Naive thymus-derived CD4-positive, alpha-beta T cell (primary cell): Measurements from ENCODE around the gene MAGI2. TPM values are rescaled to one million over a fixed set of nuclear protein-coding genes. Genes with fewer than 3 reads are reported as not detected.

Experiments used
- ATAC-seq: fragments of 150-1000 bp; cut with Tn5 transposase; 2 replicates; pipeline ENCODE4 v1.10.0; 2021; ENCODE audit warnings: mild to moderate bottlenecking, moderate library complexity
- CTCF ChIA-PET: fragments of 350-600 bp; sonication (Branson Sonifier 250); formaldehyde crosslinking; loops from one replicate; lab custom pipeline; 2021; ENCODE audit warnings: antibody characterized with exemption; lab: Charles Lee
- POLR2A ChIA-PET: fragments of 350-600 bp; sonication (Branson Sonifier 250); formaldehyde crosslinking; loops from one replicate; lab custom pipeline; 2021; ENCODE audit warnings: antibody characterized with exemption, inconsistent platforms; lab: Charles Lee
- DNase-seq, 9 donors: peaks; one replicate each; pipeline versions ENCODE4 v3.0.0 to v3.0.0-alpha.2; 2020 to 2022; ENCODE audit warnings: mixed read lengths in 1 of 9
- H3K27ac ChIP-seq: one replicate; pipeline ENCODE4 v1.7.0; 2013; ENCODE audit warnings: mild to moderate bottlenecking, low read depth, low read length, moderate library complexity
- H3K27me3 ChIP-seq, 2 donors: one replicate each; pipeline ENCODE4 v1.7.0; 2013; ENCODE audit warnings: low read length in 2 of 2, mild to moderate bottlenecking in 2 of 2, moderate library complexity in 2 of 2; ENCODE audit not compliant: control insufficient read depth in 2 of 2, insufficient read depth in 2 of 2
- H3K36me3 ChIP-seq, 3 experiments: 1 replicate in 2 of 3; 2 replicates in 1 of 3; pipeline ENCODE4 v1.7.0; 2013; ENCODE audit warnings: low read length in 3 of 3, mild to moderate bottlenecking in 3 of 3, moderate library complexity in 1 of 3; ENCODE audit not compliant: insufficient read depth in 3 of 3, control insufficient read depth in 2 of 3
- H3K4me1 ChIP-seq, 2 donors: one replicate each; pipeline ENCODE4 v1.7.0; 2013; ENCODE audit warnings: low read length in 2 of 2, mild to moderate bottlenecking in 2 of 2, moderate library complexity in 1 of 2; ENCODE audit not compliant: control insufficient read depth in 2 of 2, insufficient read depth in 2 of 2
- H3K4me3 ChIP-seq: 2 replicates; pipeline ENCODE4 v1.7.0; 2013; ENCODE audit warnings: mild to moderate bottlenecking, low read length
- H3K9me3 ChIP-seq, 3 experiments: 1 replicate in 2 of 3; 2 replicates in 1 of 3; pipeline ENCODE4 v1.7.0; 2013; ENCODE audit warnings: low read length in 3 of 3; ENCODE audit not compliant: control insufficient read depth in 2 of 3
- H3K27ac Mint-ChIP-seq, 9 donors: one replicate each; pipeline ENCODE4 v1.8.0; 2020 to 2022; ENCODE audit warnings: mixed read lengths in 9 of 9, mild to moderate bottlenecking in 8 of 9, moderate library complexity in 5 of 9, inconsistent platforms in 2 of 9
- H3K27me3 Mint-ChIP-seq, 5 donors: one replicate each; pipeline ENCODE4 v1.8.0; 2021 to 2022; ENCODE audit warnings: mixed read lengths in 5 of 5, mild to moderate bottlenecking in 1 of 5
- H3K36me3 Mint-ChIP-seq, 5 donors: one replicate each; pipeline ENCODE4 v1.8.0; 2020 to 2022; ENCODE audit warnings: mixed read lengths in 5 of 5, mild to moderate bottlenecking in 3 of 5, inconsistent platforms in 1 of 5
- H3K4me1 Mint-ChIP-seq, 7 donors: one replicate each; pipeline ENCODE4 v1.8.0; 2020 to 2022; ENCODE audit warnings: mixed read lengths in 7 of 7, mild to moderate bottlenecking in 3 of 7, inconsistent platforms in 1 of 7
- H3K4me3 Mint-ChIP-seq, 10 donors: one replicate each; pipeline ENCODE4 v1.8.0; 2020 to 2022; ENCODE audit warnings: mild to moderate bottlenecking in 10 of 10, mixed read lengths in 10 of 10, moderate library complexity in 6 of 10, inconsistent platforms in 2 of 10
- H3K9me3 Mint-ChIP-seq, 11 donors: one replicate each; pipeline ENCODE4 v1.8.0; 2020 to 2022; ENCODE audit warnings: mixed read lengths in 11 of 11, mild to moderate bottlenecking in 4 of 11, inconsistent platforms in 1 of 11, moderate library complexity in 1 of 11
- intact Hi-C, 2 donors: fragments of 100-400 bp; cut with micrococcal nuclease; formaldehyde crosslinking; loops; one replicate each; pipeline ENCODE4 v1.15.1; 2023
- polyA plus RNA-seq, 2 donors: library from polyadenylated mRNA; unstranded; fragments of 300-500 nt; fragmentation: Illumina TruSeq; gene quantifications; one replicate each; pipeline ENCODE4 v1.2.3, GENCODE V29; 2021
- total RNA-seq, 6 experiments: library from RNA in 5 of 6; stranded (reverse) in 5 of 6; gene quantifications; 1 replicate in 5 of 6; 2 replicates in 1 of 6; pipeline ENCODE4 v1.2.3 and lab custom pipeline; 2021 to 2026

MAGI2 gene
- total and polyA plus RNA-seq, 7 experiments from 2014 or later = 0.05 to 0.67 (median 0.15) TPM; not detected in 3

DNA sequence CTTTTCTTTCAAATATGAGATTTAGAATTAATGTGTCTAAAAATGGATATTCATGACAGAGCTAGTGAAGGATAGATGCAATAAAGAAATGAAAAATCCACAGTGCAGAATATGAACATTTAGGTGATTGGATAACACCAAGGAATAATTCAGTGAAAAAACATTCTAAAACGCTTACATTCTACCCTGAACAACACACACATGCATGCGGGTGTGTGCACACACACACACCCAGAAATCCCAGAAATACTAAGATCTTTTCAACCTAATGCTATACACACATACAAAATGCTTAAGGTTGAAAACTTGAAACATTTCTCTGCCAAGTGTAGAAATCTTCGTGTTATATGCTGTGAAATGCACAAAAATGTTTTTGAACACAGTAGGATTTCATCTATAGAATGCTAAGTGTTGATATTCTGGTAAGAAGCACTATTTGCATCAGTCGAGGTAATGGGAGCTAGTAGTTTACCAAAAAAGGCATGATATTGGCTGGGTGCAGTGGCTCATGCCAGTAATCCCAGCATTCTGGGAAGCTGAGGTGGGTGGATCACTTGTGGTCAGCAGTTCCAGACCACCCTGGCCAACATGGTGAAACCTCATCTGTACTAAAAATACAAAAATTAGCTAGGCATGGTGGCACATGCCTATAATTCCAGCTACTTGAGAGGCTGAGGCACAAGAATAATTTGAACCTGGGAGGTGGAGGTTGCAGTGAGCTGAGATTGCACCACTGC, 1054.3 kb downstream of the MAGI2 start:
- no peaks in the 10 kb centered on the region for H3K9me3 ChIP-seq
- intact Hi-C loops = no loop called here
- ChIA-PET CTCF (no interaction called here), POLR2A (no interaction called here)
- no peak overlapping the region for H3K4me3 ChIP-seq
- Mint-ChIP-seq H3K27ac (no peak overlapping the region), H3K27me3 (peaks cover 0 to 4% (median 0%) of the 10 kb centered on the region in 5 donors), H3K9me3 (peaks cover 0 to 6% (median 0%) of the 10 kb centered on the region in 11 donors), H3K4me3 (no peak overlapping the region), H3K36me3 (no peaks in the 10 kb centered on the region), H3K4me1 (no peaks in the 10 kb centered on the region)
- H3K36me3 ChIP-seq = no peaks in the 10 kb centered on the region
- H3K27ac ChIP-seq = no peak overlapping the region
- DNase-seq = no peak
- no peaks in the 10 kb centered on the region for H3K4me1 ChIP-seq
- no peak for ATAC-seq
- H3K27me3 ChIP-seq = no peaks in the 10 kb centered on the region

DNA sequence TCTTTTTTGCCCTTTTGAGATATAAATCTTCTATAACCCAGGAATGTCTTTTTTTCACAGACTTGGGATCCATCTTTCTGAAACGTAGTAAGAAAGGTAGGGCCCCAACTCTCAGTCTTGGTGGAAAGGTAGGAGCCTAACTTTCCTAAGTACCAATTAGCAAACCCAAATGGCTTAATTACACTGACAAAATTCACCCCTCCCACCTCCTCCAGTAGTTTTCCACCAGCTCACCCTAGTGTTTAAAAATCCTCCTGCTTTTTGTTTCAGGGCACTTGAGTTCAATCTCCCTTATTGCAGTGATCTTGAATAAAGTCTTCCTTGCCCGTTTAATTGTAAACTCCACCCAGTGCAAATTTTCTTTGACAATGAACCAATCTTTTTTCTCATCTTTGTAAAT, 1054.9 kb downstream of the MAGI2 start:
- Mint-ChIP-seq H3K4me1 (no peaks in the 10 kb centered on the region), H3K27me3 (peaks cover 0 to 4% (median 0%) of the 10 kb centered on the region in 5 donors), H3K36me3 (no peaks in the 10 kb centered on the region), H3K9me3 (peaks cover 0 to 5% (median 0%) of the 10 kb centered on the region in 11 donors), H3K4me3 (no peak overlapping the region), H3K27ac (no peak overlapping the region)
- no peak overlapping the region for H3K27ac ChIP-seq
- intact Hi-C loops = no loop called here
- no peak for ATAC-seq
- ChIA-PET POLR2A (no interaction called here), CTCF (no interaction called here)
- no peaks in the 10 kb centered on the region for H3K9me3 ChIP-seq
- no peaks in the 10 kb centered on the region for H3K4me1 ChIP-seq
- no peak for DNase-seq
- no peaks in the 10 kb centered on the region for H3K36me3 ChIP-seq
- H3K4me3 ChIP-seq = no peak overlapping the region
- no peaks in the 10 kb centered on the region for H3K27me3 ChIP-seq

- no peaks in the 10 kb centered on the region for H3K36me3 ChIP-seq
- no peaks in the 10 kb centered on the region for H3K27me3 ChIP-seq
- H3K27ac Mint-ChIP-seq = no peak overlapping the region
- H3K9me3 ChIP-seq = no peaks in the 10 kb centered on the region
- H3K27me3 Mint-ChIP-seq = peaks cover 0 to 4% (median 0%) of the 10 kb centered on the region in 5 donors
- no peaks in the 10 kb centered on the region for H3K4me1 ChIP-seq
- DNase-seq (no peak), ATAC-seq (no peak)
- H3K4me3 ChIP-seq = no peak overlapping the region
- intact Hi-C loops = no loop called here
- H3K36me3 Mint-ChIP-seq = no peaks in the 10 kb centered on the region
- no peak overlapping the region for H3K4me3 Mint-ChIP-seq
- POLR2A ChIA-PET = no interaction called here
- H3K9me3 Mint-ChIP-seq = peaks cover 0 to 5% (median 0%) of the 10 kb centered on the region in 11 donors
- CTCF ChIA-PET = no interaction called here
- no peak overlapping the region for H3K27ac ChIP-seq
- no peaks in the 10 kb centered on the region for H3K4me1 Mint-ChIP-seq
Measured at GRCh38 chr7:78398081-78398480, 1055.4 kb downstream of the MAGI2 start.

DNA sequence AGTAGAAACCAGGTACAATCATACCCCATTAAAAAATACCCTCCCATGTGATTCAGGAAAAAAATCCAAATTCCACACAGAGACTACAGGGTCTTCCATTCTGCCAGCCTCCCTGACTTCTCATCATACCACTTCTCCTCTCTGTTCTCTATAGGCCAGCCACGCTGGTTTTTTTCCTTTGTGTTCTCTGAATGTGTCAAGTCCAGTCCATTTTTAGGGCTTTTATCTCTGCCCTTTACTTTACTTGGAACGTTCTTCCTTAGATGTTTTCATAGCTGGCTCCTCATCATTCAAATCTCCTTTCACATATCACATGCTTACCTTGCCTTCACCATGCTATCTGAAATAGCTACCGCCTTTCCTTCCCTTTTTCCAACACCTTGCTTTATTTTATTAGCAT, 1057.3 kb downstream of the MAGI2 start:
- no peak for ATAC-seq
- H3K4me1 Mint-ChIP-seq = no peaks in the 10 kb centered on the region
- no peak overlapping the region for H3K27ac ChIP-seq
- intact Hi-C loops = no loop called here
- no peaks in the 10 kb centered on the region for H3K36me3 ChIP-seq
- CTCF ChIA-PET = no interaction called here
- H3K27me3 ChIP-seq = no peaks in the 10 kb centered on the region
- DNase-seq = no peak
- no peak overlapping the region for H3K27ac Mint-ChIP-seq
- POLR2A ChIA-PET = no interaction called here
- no peaks in the 10 kb centered on the region for H3K4me1 ChIP-seq
- H3K4me3 Mint-ChIP-seq = no peak overlapping the region
- no peaks in the 10 kb centered on the region for H3K36me3 Mint-ChIP-seq
- no peaks in the 10 kb centered on the region for H3K9me3 ChIP-seq
- peaks cover 0 to 4% (median 0%) of the 10 kb centered on the region in 11 donors for H3K9me3 Mint-ChIP-seq
- H3K27me3 Mint-ChIP-seq = peaks cover 0 to 4% (median 0%) of the 10 kb centered on the region in 5 donors
- H3K4me3 ChIP-seq = no peak overlapping the region

GRCh38 chr7:78395298-78396036, 1058.0 kb downstream of the MAGI2 start:
- ChIA-PET POLR2A (no interaction called here), CTCF (no interaction called here)
- DNase-seq = no peak
- Mint-ChIP-seq H3K36me3 (no peaks in the 10 kb centered on the region), H3K9me3 (peaks cover 0 to 4% (median 0%) of the 10 kb centered on the region in 11 donors), H3K27ac (no peak overlapping the region), H3K4me1 (no peaks in the 10 kb centered on the region), H3K27me3 (peaks cover 0 to 4% (median 0%) of the 10 kb centered on the region in 5 donors), H3K4me3 (no peak overlapping the region)
- intact Hi-C loops = no loop called here
- no peaks in the 10 kb centered on the region for H3K27me3 ChIP-seq
- H3K9me3 ChIP-seq = no peaks in the 10 kb centered on the region
- no peak overlapping the region for H3K27ac ChIP-seq
- H3K4me3 ChIP-seq = no peak overlapping the region
- no peaks in the 10 kb centered on the region for H3K36me3 ChIP-seq
- H3K4me1 ChIP-seq = no peaks in the 10 kb centered on the region
- no peak for ATAC-seq

DNA sequence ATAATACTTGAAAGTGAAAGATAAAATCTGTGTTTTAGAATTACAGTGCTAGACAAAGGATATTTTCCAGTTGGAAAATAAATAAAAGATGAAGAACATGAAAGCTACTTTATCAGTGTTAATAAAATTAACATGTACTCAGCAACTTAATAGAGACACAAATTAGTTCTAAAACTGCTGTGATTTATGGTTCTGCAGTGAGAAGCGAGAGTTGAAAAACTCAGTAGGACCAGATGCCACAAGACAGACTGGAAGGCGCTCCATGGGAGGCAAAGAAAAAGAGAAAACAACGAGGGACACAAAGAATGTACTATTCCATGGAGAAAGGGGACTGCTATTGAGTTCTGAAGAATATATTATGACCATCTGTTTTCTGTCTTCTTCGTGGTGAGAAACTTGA, 1064.4 kb downstream of the MAGI2 start:
- intact Hi-C loops = no loop called here
- CTCF ChIA-PET = no interaction called here
- H3K27me3 Mint-ChIP-seq = peaks cover 0 to 5% (median 0%) of the 10 kb centered on the region in 5 donors

More for the DNA sequence above, 1064.4 kb downstream of the MAGI2 start:
- POLR2A ChIA-PET = no interaction called here
- Mint-ChIP-seq H3K36me3 (no peaks in the 10 kb centered on the region), H3K4me1 (no peaks in the 10 kb centered on the region), H3K9me3 (peaks cover 0 to 5% (median 0%) of the 10 kb centered on the region in 11 donors), H3K4me3 (no peak overlapping the region), H3K27ac (no peak overlapping the region)
- Histone ChIP-seq H3K4me1 (no peaks in the 10 kb centered on the region), H3K36me3 (no peaks in the 10 kb centered on the region), H3K27me3 (no peaks in the 10 kb centered on the region), H3K27ac (no peak overlapping the region), H3K4me3 (no peak overlapping the region), H3K9me3 (no peaks in the 10 kb centered on the region)
- ATAC-seq (no peak), DNase-seq (no peak)
